GM10248 (cell line): ENCODE measurements around the gene STEEP1.

ENCODE experiments used
- CTCF ChIA-PET: fragments of 300-600 bp; sonication (Branson Sonifier 250); formaldehyde crosslinking; extraction: SDS; loops from one replicate; lab custom pipeline; 2021; ENCODE audit warnings: antibody characterized with exemption; lab: Yijun Ruan, JAX
- POLR2A ChIA-PET: fragments of 350-650 bp; sonication (Branson Sonifier 250); formaldehyde crosslinking; extraction: SDS; loops from one replicate; lab custom pipeline; 2020; ENCODE audit warnings: antibody characterized with exemption; lab: Yijun Ruan, JAX
- DNase-seq: peaks from one replicate; pipeline ENCODE4 v3.0.0; 2012; ENCODE audit errors: extremely low spot score
- TF ChIP-seq, protein P1 (sequence below): IDR thresholded peaks from 2 replicates; pipeline ENCODE4 v1.5.1; 2012; ENCODE audit warnings: mild to moderate bottlenecking, low read depth; ENCODE audit errors: extremely low read depth, missing control alignments, control extremely low read depth

STEEP1 gene

GRCh38 chrX:119549327-119550016, 15.7 kb downstream of the STEEP1 start:
- TF ChIP-seq, protein P1, sequence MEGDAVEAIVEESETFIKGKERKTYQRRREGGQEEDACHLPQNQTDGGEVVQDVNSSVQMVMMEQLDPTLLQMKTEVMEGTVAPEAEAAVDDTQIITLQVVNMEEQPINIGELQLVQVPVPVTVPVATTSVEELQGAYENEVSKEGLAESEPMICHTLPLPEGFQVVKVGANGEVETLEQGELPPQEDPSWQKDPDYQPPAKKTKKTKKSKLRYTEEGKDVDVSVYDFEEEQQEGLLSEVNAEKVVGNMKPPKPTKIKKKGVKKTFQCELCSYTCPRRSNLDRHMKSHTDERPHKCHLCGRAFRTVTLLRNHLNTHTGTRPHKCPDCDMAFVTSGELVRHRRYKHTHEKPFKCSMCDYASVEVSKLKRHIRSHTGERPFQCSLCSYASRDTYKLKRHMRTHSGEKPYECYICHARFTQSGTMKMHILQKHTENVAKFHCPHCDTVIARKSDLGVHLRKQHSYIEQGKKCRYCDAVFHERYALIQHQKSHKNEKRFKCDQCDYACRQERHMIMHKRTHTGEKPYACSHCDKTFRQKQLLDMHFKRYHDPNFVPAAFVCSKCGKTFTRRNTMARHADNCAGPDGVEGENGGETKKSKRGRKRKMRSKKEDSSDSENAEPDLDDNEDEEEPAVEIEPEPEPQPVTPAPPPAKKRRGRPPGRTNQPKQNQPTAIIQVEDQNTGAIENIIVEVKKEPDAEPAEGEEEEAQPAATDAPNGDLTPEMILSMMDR, result no peak
- ChIA-PET CTCF (interaction anchor here (1.1 to 1.4 kb wide), 4 partner anchors 34 to 244 kb away, joined by 3 to 4 read pairs (median 4); no protein-coding TSS in a partner anchor), POLR2A (no interaction called here)
- DNase-seq, result no peak

- DNase-seq, result no peak
- TF ChIP-seq, protein P1, result no peak
- ChIA-PET CTCF (no interaction called here), POLR2A (no interaction called here)
These were observed 24.0 kb downstream of the STEEP1 start for GRCh38 chrX:119541188-119541587.

DNA sequence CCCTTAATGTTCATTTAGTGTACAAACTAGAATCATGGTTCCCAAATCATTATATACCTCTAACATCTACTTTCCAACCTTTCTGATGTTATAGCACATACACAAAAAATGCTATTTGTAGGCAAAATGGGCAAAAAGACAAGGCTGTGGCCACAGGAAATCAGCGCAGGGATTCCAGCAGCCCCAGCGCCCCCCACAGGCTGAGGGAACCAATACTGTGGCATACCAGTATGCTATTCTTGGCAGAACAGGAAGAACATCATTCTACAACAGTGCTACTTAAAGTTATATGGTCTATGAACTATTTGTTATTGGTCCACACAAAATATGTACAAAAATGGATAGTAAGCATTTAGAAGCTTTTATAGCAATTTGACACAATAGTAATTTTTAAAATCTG, 25.3 kb downstream of the STEEP1 start:
- TF ChIP-seq, protein P1, result no peak
- CTCF ChIA-PET, result no interaction called here
- DNase-seq, result no peak
- POLR2A ChIA-PET, result no interaction called here

DNA sequence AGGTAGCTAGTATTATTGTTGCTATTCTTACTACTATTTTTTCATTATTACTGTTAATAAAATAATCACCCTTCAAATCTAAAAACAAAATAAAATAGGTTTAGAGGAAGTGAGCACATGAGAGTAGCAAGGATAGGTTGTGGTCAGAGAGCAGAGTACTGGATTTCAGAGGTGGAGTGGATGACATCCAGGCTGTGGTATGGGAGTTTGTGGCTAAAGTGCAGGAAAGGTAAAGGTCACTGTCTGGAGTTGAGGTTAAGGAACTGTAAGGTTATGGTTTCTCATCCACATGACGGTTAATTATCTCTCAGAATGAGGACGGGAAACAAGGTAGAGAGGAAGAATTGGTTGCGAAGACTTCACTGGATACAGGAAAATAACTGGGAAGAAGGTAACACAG, 27.7 kb downstream of the STEEP1 start:
- TF ChIP-seq, protein P1, result no peak
- ChIA-PET CTCF (no interaction called here), POLR2A (no interaction called here)
- no peak for DNase-seq

GRCh38 chrX:119529345-119530276, 35.6 kb downstream of the STEEP1 start:
- TF ChIP-seq, protein P1, result no peak
- ChIA-PET CTCF (no interaction called here), POLR2A (no interaction called here)
- DNase-seq, result no peak

- TF ChIP-seq, protein P1, result no peak
- DNase-seq, result no peak
- CTCF ChIA-PET, result no interaction called here
- POLR2A ChIA-PET, result no interaction called here
These were observed 41.5 kb downstream of the STEEP1 start for GRCh38 chrX:119523664-119524184.
